ENCODE results near the gene TSSC4.

The TSSC4 gene

DNA sequence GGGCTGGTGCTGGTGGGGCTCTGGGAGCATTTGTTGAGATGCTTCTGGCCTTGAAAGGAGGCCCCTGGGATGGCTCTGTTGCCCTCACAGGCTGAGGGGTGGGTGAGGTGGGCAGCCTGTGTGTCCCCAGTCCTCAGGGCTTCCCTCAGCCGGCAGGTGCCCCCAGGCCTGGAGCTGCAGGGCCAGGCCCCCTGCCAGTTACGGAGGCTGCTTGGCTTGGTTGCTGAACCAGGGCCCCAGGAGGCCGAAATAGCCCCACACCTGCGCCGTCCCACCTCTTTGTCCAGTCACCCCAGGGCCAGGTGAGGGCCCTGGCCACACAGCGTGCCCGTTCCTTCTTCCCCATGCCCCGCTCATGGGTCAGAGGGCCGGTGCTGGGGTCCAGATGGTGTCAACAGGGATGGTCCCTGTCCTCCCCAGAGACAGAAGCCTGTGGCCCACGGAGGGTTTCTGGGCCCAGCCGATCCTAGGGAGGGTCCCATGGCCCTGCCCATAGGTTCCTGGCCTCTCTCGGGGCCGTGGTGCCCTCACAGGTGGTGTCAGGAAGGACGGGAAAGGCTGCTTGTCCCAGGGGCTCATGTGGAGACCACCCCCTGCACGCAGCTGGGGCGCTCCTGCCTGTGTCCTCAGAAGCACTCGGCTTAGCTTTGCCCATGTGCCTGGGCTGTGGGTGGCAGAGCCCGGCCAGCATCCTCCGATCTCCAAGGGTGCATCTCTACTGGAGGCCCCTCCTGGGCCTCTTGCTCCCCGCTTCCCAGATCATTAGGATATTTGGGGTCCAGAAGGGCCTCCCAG is 9.2 kb upstream of the TSSC4 start:
- Histone ChIP-seq H3K27ac (ENCODE audit: extremely low read depth, low read depth, low read length) (no peak overlapping the region), H3K4me1 (ENCODE audit: control insufficient read depth, insufficient read depth, low read length) (no peaks in the 10 kb centered on the region), H3K4me3 (ENCODE audit: low read depth, low read length) (no peak overlapping the region), H3K36me3 (ENCODE audit: control insufficient read depth in 2 of 2, insufficient read depth in 1 of 2, low read length in 2 of 2) (peaks cover 0 to 85% of the 10 kb centered on the region in 2 experiments; a peak in 1 of 3 replicates), H3K9me3 (ENCODE audit: control insufficient read depth, insufficient read depth, low read depth, low read length) (no peaks in the 10 kb centered on the region)
- ChIA-PET POLR2A (interaction anchor here (0.7 to 1.9 kb wide), 4 partner anchors 8 to 15 kb away, joined by 3 to 15 read pairs (median 8); partner anchors contain the start of gene CD81), CTCF (interaction anchor here (0.5 to 1.4 kb wide), 2 partner anchors 17 to 86 kb away, joined by 3 read pairs; no protein-coding TSS in a partner anchor)
- TF ChIP-seq ZNF404 (tag by site-specific recombination; IDR thresholded peaks at IDR 0.05) (no peak), ZNF292 (tag by site-specific recombination; IDR thresholded peaks at IDR 0.05; ENCODE audit: borderline replicate concordance, low read depth) (no peak), PRDM1 (tag by site-specific recombination; IDR thresholded peaks at IDR 0.05) (no peak), PRDM2 (tag by site-specific recombination; IDR thresholded peaks at IDR 0.05; ENCODE audit: borderline replicate concordance) (no peak), OSR2 (tag by site-specific recombination; IDR thresholded peaks at IDR 0.05) (no peak), REST (tag by site-specific recombination; IDR thresholded peaks at IDR 0.05) (no peak), ZNF324 (tag by site-specific recombination; IDR thresholded peaks at IDR 0.05) (no peak), ZSCAN23 (tag by site-specific recombination; IDR thresholded peaks at IDR 0.05) (no peak), ZNF394 (tag by site-specific recombination; IDR thresholded peaks at IDR 0.05; ENCODE audit: borderline replicate concordance) (no peak), ZNF341 (tag by site-specific recombination; IDR thresholded peaks at IDR 0.05; ENCODE audit: low read depth) (no peak), ZNF133 (tag by site-specific recombination; IDR thresholded peaks at IDR 0.05) (no peak), SCRT2 (tag by site-specific recombination; IDR thresholded peaks at IDR 0.05) (no peak)
- TF ChIP-seq, protein P1, sequence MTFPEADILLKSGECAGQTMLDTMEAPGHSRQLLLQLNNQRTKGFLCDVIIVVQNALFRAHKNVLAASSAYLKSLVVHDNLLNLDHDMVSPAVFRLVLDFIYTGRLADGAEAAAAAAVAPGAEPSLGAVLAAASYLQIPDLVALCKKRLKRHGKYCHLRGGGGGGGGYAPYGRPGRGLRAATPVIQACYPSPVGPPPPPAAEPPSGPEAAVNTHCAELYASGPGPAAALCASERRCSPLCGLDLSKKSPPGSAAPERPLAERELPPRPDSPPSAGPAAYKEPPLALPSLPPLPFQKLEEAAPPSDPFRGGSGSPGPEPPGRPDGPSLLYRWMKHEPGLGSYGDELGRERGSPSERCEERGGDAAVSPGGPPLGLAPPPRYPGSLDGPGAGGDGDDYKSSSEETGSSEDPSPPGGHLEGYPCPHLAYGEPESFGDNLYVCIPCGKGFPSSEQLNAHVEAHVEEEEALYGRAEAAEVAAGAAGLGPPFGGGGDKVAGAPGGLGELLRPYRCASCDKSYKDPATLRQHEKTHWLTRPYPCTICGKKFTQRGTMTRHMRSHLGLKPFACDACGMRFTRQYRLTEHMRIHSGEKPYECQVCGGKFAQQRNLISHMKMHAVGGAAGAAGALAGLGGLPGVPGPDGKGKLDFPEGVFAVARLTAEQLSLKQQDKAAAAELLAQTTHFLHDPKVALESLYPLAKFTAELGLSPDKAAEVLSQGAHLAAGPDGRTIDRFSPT (tag by site-specific recombination; IDR thresholded peaks at IDR 0.05): no peak
